Measurements from ENCODE around the gene SMC1B.

SMC1B gene

GRCh38 chr22:45351956-45352355, 61.4 kb downstream of the SMC1B start:
- Histone ChIP-seq H3K4me1 (peaks cover 0 to 7% (median 0%) of the 10 kb centered on the region in 10 experiments; a peak in 5 of 20 replicates), H3K4me3 (no peak overlapping the region), H3K9me3 (replicated peaks in 1 of 11) (no peaks in the 10 kb centered on the region), H4K20me1 (no peaks in the 10 kb centered on the region), H3K36me3 (peaks cover 0 to 11% (median 4%) of the 10 kb centered on the region in 11 experiments; a peak in 14 of 22 replicates), H3K9ac (no peak overlapping the region), H3K27ac (no peak overlapping the region), H3K4me2 (no peak overlapping the region), H3K27me3 (no peaks in the 10 kb centered on the region)
- no peak for TF ChIP-seq Cebpa-rat (IDR thresholded peaks at IDR 0.05)

GRCh38 chr22:45349916-45350315, 63.5 kb downstream of the SMC1B start:
- no peak overlapping the region for H3K9ac ChIP-seq
- no peak for TF ChIP-seq Cebpa-rat (IDR thresholded peaks at IDR 0.05)
- no peak overlapping the region for H3K27ac ChIP-seq
- H3K4me2 ChIP-seq: no peak overlapping the region
- H3K9me3 ChIP-seq (replicated peaks in 1 of 11): no peaks in the 10 kb centered on the region
- no peaks in the 10 kb centered on the region for H4K20me1 ChIP-seq
- H3K36me3 ChIP-seq: peaks cover 5 to 31% (median 24%) of the 10 kb centered on the region in 11 experiments; a peak in 18 of 22 replicates
- H3K4me1 ChIP-seq: no peaks in the 10 kb centered on the region
- no peaks in the 10 kb centered on the region for H3K27me3 ChIP-seq
- no peak overlapping the region for H3K4me3 ChIP-seq

GRCh38 chr22:45344334-45344733, 69.1 kb downstream of the SMC1B start:
- H3K27ac ChIP-seq: no peak overlapping the region
- 0 out of 20 replicates have a peak, but pooled peaks cover 0 to 7% (median 0%) of the 10 kb centered on the region in 10 experiments for H3K4me1 ChIP-seq
- no peaks in the 10 kb centered on the region for H4K20me1 ChIP-seq
- H3K9me3 ChIP-seq (replicated peaks in 1 of 11): no peaks in the 10 kb centered on the region
- no peaks in the 10 kb centered on the region for H3K27me3 ChIP-seq
- H3K36me3 ChIP-seq: peaks cover 50 to 87% (median 78%) of the 10 kb centered on the region in 11 experiments
- no peak for TF ChIP-seq Cebpa-rat (IDR thresholded peaks at IDR 0.05)
- H3K4me2 ChIP-seq: no peak overlapping the region
- H3K9ac ChIP-seq: no peak overlapping the region
- H3K4me3 ChIP-seq: no peak overlapping the region

- Histone ChIP-seq H3K9ac (no peak overlapping the region; a peak in 1 of 22 replicates), H3K27me3 (no peaks in the 10 kb centered on the region), H3K4me3 (no peak overlapping the region), H3K4me2 (no peak overlapping the region), H4K20me1 (no peaks in the 10 kb centered on the region), H3K36me3 (peaks cover 61 to 99% (median 90%) of the 10 kb centered on the region in 11 experiments), H3K27ac (no peak overlapping the region), H3K9me3 (replicated peaks in 1 of 11) (no peaks in the 10 kb centered on the region), H3K4me1 (peaks cover 0 to 9% (median 3%) of the 10 kb centered on the region in 10 experiments; a peak in 8 of 20 replicates)
- no peak for TF ChIP-seq Cebpa-rat (IDR thresholded peaks at IDR 0.05)
Observed at GRCh38 chr22:45343143-45343542, 70.3 kb downstream of the SMC1B start.

GRCh38 chr22:45341498-45341897, 71.9 kb downstream of the SMC1B start:
- Histone ChIP-seq H4K20me1 (0 out of 22 replicates have a peak, but pooled peaks cover 0 to 3% (median 0%) of the 10 kb centered on the region in 11 experiments), H3K9me3 (replicated peaks in 1 of 11) (no peaks in the 10 kb centered on the region), H3K36me3 (peaks cover 64 to 96% (median 88%) of the 10 kb centered on the region in 11 experiments), H3K9ac (no peak overlapping the region), H3K4me3 (no peak overlapping the region), H3K4me2 (no peak overlapping the region), H3K27me3 (no peaks in the 10 kb centered on the region), H3K27ac (no peak overlapping the region), H3K4me1 (peaks cover 12 to 25% (median 19%) of the 10 kb centered on the region in 10 experiments)
- no peak for TF ChIP-seq Cebpa-rat (IDR thresholded peaks at IDR 0.05)

GRCh38 chr22:45340323-45340722, 73.1 kb downstream of the SMC1B start:
- Histone ChIP-seq H3K4me1 (peaks cover 20 to 34% (median 27%) of the 10 kb centered on the region in 10 experiments), H3K27me3 (no peaks in the 10 kb centered on the region), H3K9me3 (replicated peaks in 1 of 11) (no peaks in the 10 kb centered on the region), H3K36me3 (peaks cover 70 to 96% (median 87%) of the 10 kb centered on the region in 11 experiments), H3K4me2 (no peak overlapping the region), H3K27ac (no peak overlapping the region), H4K20me1 (peaks cover 0 to 3% (median 0%) of the 10 kb centered on the region in 11 experiments; a peak in 1 of 22 replicates), H3K4me3 (no peak overlapping the region), H3K9ac (no peak overlapping the region)
- peak in 6 of 11 experiments; percentile 14 to 59 (median 40); a peak in 3 of 22 replicates for TF ChIP-seq Cebpa-rat (IDR thresholded peaks at IDR 0.05)

- TF ChIP-seq Cebpa-rat (IDR thresholded peaks at IDR 0.05): no peak
- H3K4me2 ChIP-seq: no peak overlapping the region
- H3K36me3 ChIP-seq: peaks cover 83 to 96% (median 92%) of the 10 kb centered on the region in 11 experiments
- no peak overlapping the region for H3K4me3 ChIP-seq
- H4K20me1 ChIP-seq: peaks cover 0 to 8% (median 0%) of the 10 kb centered on the region in 11 experiments; a peak in 2 of 22 replicates
- no peak overlapping the region for H3K9ac ChIP-seq
- no peaks in the 10 kb centered on the region for H3K27me3 ChIP-seq
- peak overlapping the region in 1 of 11 experiments; percentile 31; a peak in 1 of 22 replicates for H3K27ac ChIP-seq
- no peaks in the 10 kb centered on the region for H3K9me3 ChIP-seq (replicated peaks in 1 of 11)
- H3K4me1 ChIP-seq: peaks cover 20 to 34% (median 27%) of the 10 kb centered on the region in 10 experiments
Observed at GRCh38 chr22:45338795-45339194, 74.6 kb downstream of the SMC1B start.

- Histone ChIP-seq H3K9ac (peak overlapping the region in 3 of 11 experiments; percentile 51 to 59 (median 53); a peak in 2 of 22 replicates), H4K20me1 (peaks cover 0 to 8% (median 0%) of the 10 kb centered on the region in 11 experiments; a peak in 2 of 22 replicates), H3K9me3 (replicated peaks in 1 of 11) (no peaks in the 10 kb centered on the region), H3K4me1 (peaks cover 20 to 34% (median 27%) of the 10 kb centered on the region in 10 experiments), H3K36me3 (peaks cover 82 to 94% (median 89%) of the 10 kb centered on the region in 11 experiments), H3K27ac (peak overlapping the region in 7 of 11 experiments; percentile 38 to 66 (median 53); a peak in 11 of 22 replicates), H3K27me3 (no peaks in the 10 kb centered on the region), H3K4me3 (no peak overlapping the region), H3K4me2 (peak overlapping the region; percentile 31 to 72 (median 59); a peak in 20 of 22 replicates)
- no peak for TF ChIP-seq Cebpa-rat (IDR thresholded peaks at IDR 0.05)
Observed at GRCh38 chr22:45337536-45337935, 75.9 kb downstream of the SMC1B start.

GRCh38 chr22:45336971-45337431, 76.4 kb downstream of the SMC1B start:
- Histone ChIP-seq H3K4me1 (peaks cover 20 to 34% (median 27%) of the 10 kb centered on the region in 10 experiments), H3K9ac (peak overlapping the region in 10 of 11 experiments; percentile 3 to 59 (median 26); a peak in 10 of 22 replicates), H4K20me1 (peaks cover 0 to 8% (median 0%) of the 10 kb centered on the region in 11 experiments; a peak in 3 of 22 replicates), H3K36me3 (peaks cover 82 to 94% (median 89%) of the 10 kb centered on the region in 11 experiments), H3K4me3 (no peak overlapping the region), H3K4me2 (peak overlapping the region; percentile 50 to 72 (median 60)), H3K27me3 (no peaks in the 10 kb centered on the region), H3K27ac (peak overlapping the region in 10 of 11 experiments; percentile 13 to 66 (median 48); a peak in 18 of 22 replicates), H3K9me3 (replicated peaks in 1 of 11) (no peaks in the 10 kb centered on the region)
- no peak for TF ChIP-seq Cebpa-rat (IDR thresholded peaks at IDR 0.05)

Data from BLaER1 treated with 17β-estradiol and CSF1 and Interleukin-3, amounts not matched to agents 10 nM and 100 nM (cell line).